ENCODE measurements around the gene PDGFC.

PDGFC gene

GRCh38 chr4:156971676-156972378 is at the start of gene PDGFC:
Gene PDGFC (minus strand): TSS chr4:156971799. CDS start chr4:156970903, 896 bp downstream.
- DNase-seq (ENCODE audit: low spot score) (peak; percentile 46), FAIRE-seq (no peak)

- DNase-seq (ENCODE audit: low spot score) (no peak), FAIRE-seq (no peak)
These were observed 49.3 kb upstream of the PDGFC start for GRCh38 chr4:157020882-157021281.

GRCh38 chr4:157018920-157019490 is 47.4 kb upstream of the PDGFC start:
- FAIRE-seq (no peak), DNase-seq (ENCODE audit: low spot score) (no peak)

GRCh38 chr4:157014621-157015591 is 43.3 kb upstream of the PDGFC start:
- DNase-seq (ENCODE audit: low spot score) = peak; percentile 76

GRCh38 chr4:157013656-157014055 is 42.1 kb upstream of the PDGFC start:
- no peak for FAIRE-seq

More at GRCh38 chr4:157014621-157015591, 43.3 kb upstream of the PDGFC start:
- peak; percentile 87 for FAIRE-seq

GRCh38 chr4:157012781-157013180 is 41.2 kb upstream of the PDGFC start:
- FAIRE-seq (no peak), DNase-seq (ENCODE audit: low spot score) (peak; percentile 49)

More at GRCh38 chr4:157013656-157014055, 42.1 kb upstream of the PDGFC start:
- DNase-seq (ENCODE audit: low spot score) = no peak

GRCh38 chr4:157012296-157012695 is 40.7 kb upstream of the PDGFC start:
- DNase-seq (ENCODE audit: low spot score) (no peak), FAIRE-seq (no peak)

GRCh38 chr4:157010630-157011029 is 39.0 kb upstream of the PDGFC start:
- DNase-seq (ENCODE audit: low spot score) (no peak), FAIRE-seq (no peak)

- DNase-seq (ENCODE audit: low spot score) (no peak), FAIRE-seq (no peak)
These were observed 34.2 kb upstream of the PDGFC start for GRCh38 chr4:157005831-157006230.

- DNase-seq (ENCODE audit: low spot score) = no peak
- FAIRE-seq = no peak
These were observed 33.6 kb upstream of the PDGFC start for GRCh38 chr4:157005193-157005592.

- DNase-seq (ENCODE audit: low spot score) (no peak), FAIRE-seq (no peak)
These were observed 32.9 kb upstream of the PDGFC start for GRCh38 chr4:157004279-157005161.

- peak; percentile 93 for DNase-seq (ENCODE audit: low spot score)
- peak; percentile 94 for FAIRE-seq
These were observed 27.5 kb upstream of the PDGFC start for GRCh38 chr4:156999175-156999517.

GRCh38 chr4:156998500-156999174 is 27.0 kb upstream of the PDGFC start:
- DNase-seq (ENCODE audit: low spot score) = no peak
- no peak for FAIRE-seq

- DNase-seq (ENCODE audit: low spot score) (no peak), FAIRE-seq (no peak)
These were observed 21.3 kb upstream of the PDGFC start for GRCh38 chr4:156992943-156993342.

- DNase-seq (ENCODE audit: low spot score) (no peak), FAIRE-seq (no peak)
These were observed 19.6 kb upstream of the PDGFC start for GRCh38 chr4:156991161-156991560.

- no peak for FAIRE-seq
- no peak for DNase-seq (ENCODE audit: low spot score)
These were observed 11.8 kb upstream of the PDGFC start for GRCh38 chr4:156983366-156983765.

GRCh38 chr4:156981262-156981769 is 9.7 kb upstream of the PDGFC start:
- DNase-seq (ENCODE audit: low spot score) = no peak
- no peak for FAIRE-seq

GRCh38 chr4:156977435-156978160 is 6.0 kb upstream of the PDGFC start:
- peak; percentile 81 for DNase-seq (ENCODE audit: low spot score)
- peak; percentile 70 for FAIRE-seq

GRCh38 chr4:156976147-156976546 is 4.5 kb upstream of the PDGFC start:
- DNase-seq (ENCODE audit: low spot score) = peak; percentile 78

More at GRCh38 chr4:156976147-156976546, 4.5 kb upstream of the PDGFC start:
- FAIRE-seq = peak; percentile 69
